Tibial nerve (tissue), 4 donors: ENCODE results near the gene PNMT. TPM values are rescaled to one million over a fixed set of nuclear protein-coding genes. Genes with fewer than 3 reads are reported as not detected.

Source experiments
- DNase-seq, 2 donors: peaks; one replicate each; pipeline ENCODE4 v3.0.0-alpha.2; 2019; ENCODE audit warnings: low spot score in 2 of 2
- H3K27ac ChIP-seq, 4 donors: fragments of 200-600 bp; sonication (generic) in 3 of 4; one replicate each; pipeline ENCODE4 v1.5.1; 2017 to 2019; ENCODE audit warnings: mild to moderate bottlenecking in 1 of 4
- H3K27me3 ChIP-seq, 2 donors: fragments of 200-600 bp; sonication (generic) in 1 of 2; one replicate each; pipeline versions ENCODE4 v1.5.1 to v1.6.0; 2017 to 2019
- H3K36me3 ChIP-seq, 3 donors: fragments of 200-600 bp; sonication (generic); one replicate each; pipeline ENCODE4 v1.5.1; 2018 to 2019
- H3K4me1 ChIP-seq, 4 donors: fragments of 200-600 bp; sonication (generic) in 3 of 4; one replicate each; pipeline ENCODE4 v1.5.1; 2017 to 2019
- H3K4me3 ChIP-seq, 4 donors: fragments of 200-600 bp; sonication (generic) in 3 of 4; one replicate each; pipeline ENCODE4 v1.5.1; 2017 to 2019; ENCODE audit warnings: mild to moderate bottlenecking in 1 of 4, moderate library complexity in 1 of 4
- H3K9me3 ChIP-seq, 4 donors: fragments of 200-600 bp; sonication (generic) in 3 of 4; one replicate each; pipeline ENCODE4 v1.5.1; 2017 to 2019
- CTCF ChIP-seq, 5 experiments: fragments of 200-600 bp in 3 of 5; fragments of 450-650 bp in 2 of 5; sonication (generic) in 3 of 5; IDR thresholded peaks; one replicate each; pipeline ENCODE4 v1.5.1; 2016 to 2019; ENCODE audit warnings: antibody characterized with exemption in 5 of 5, mild to moderate bottlenecking in 3 of 5, moderate library complexity in 2 of 5
- EP300 ChIP-seq, 2 donors: sonication (generic); formaldehyde crosslinking; IDR thresholded peaks; one replicate each; pipeline ENCODE4 v1.6.1; 2017; ENCODE audit warnings: antibody characterized with exemption in 2 of 2, mild to moderate bottlenecking in 1 of 2
- POLR2A ChIP-seq, 2 donors: fragments of 450-650 bp; IDR thresholded peaks; one replicate each; pipeline ENCODE4 v1.6.1; 2017; ENCODE audit warnings: antibody characterized with exemption in 2 of 2, mild to moderate bottlenecking in 2 of 2, moderate library complexity in 2 of 2
- WGBS, 2 donors: methylation state at CpG; one replicate each; pipeline ENCODE4 v1.1.5; 2018; 5-methylcytosine and 5-hydroxymethylcytosine counted together
- total RNA-seq, 4 donors: library from RNA; depleted of rRNA; stranded (reverse); fragments of >200 nt; gene quantifications; one replicate each; pipeline ENCODE4 v1.1.0, GENCODE V29; 2016

Gene PNMT
- total RNA-seq, 4 donors from 2014 or later: 2.4 to 19.6 (median 12.4) TPM

GRCh38 chr17:39716073-39716818 lies 48.0 kb downstream of the PNMT start:
- no peaks in the 10 kb centered on the region for H3K27me3 ChIP-seq
- peaks cover 0 to 100% (median 3%) of the 10 kb centered on the region in 3 donors for H3K36me3 ChIP-seq
- H3K27ac ChIP-seq: no peak overlapping the region
- H3K9me3 ChIP-seq: no peaks in the 10 kb centered on the region
- H3K4me1 ChIP-seq: no peaks in the 10 kb centered on the region
- H3K4me3 ChIP-seq: no peak overlapping the region
- TF ChIP-seq POLR2A (IDR thresholded peaks at IDR 0.05) (no peak), CTCF (IDR thresholded peaks at IDR 0.05) (no peak), EP300 (IDR thresholded peaks at IDR 0.05) (no peak)
- 72 to 78% methylated on average over 14 to 15 of the region's 15 CpGs for WGBS, 2 donors
- no peak for DNase-seq

- TF ChIP-seq POLR2A (IDR thresholded peaks at IDR 0.05) (no peak), CTCF (IDR thresholded peaks at IDR 0.05) (no peak), EP300 (IDR thresholded peaks at IDR 0.05) (no peak)
- WGBS, 2 donors: 69 to 81% methylated on average over 11 of the region's 11 CpGs
- no peaks in the 10 kb centered on the region for H3K4me1 ChIP-seq
- H3K27ac ChIP-seq: peak overlapping the region in 1 of 4 donors; percentile 36
- DNase-seq: no peak
- H3K9me3 ChIP-seq: no peaks in the 10 kb centered on the region
- peaks cover 0 to 100% (median 3%) of the 10 kb centered on the region in 3 donors for H3K36me3 ChIP-seq
- H3K4me3 ChIP-seq: no peak overlapping the region
- no peaks in the 10 kb centered on the region for H3K27me3 ChIP-seq
These were observed 48.8 kb downstream of the PNMT start for GRCh38 chr17:39716879-39717536.

- 78 to 84% methylated on average over 6 of the region's 6 CpGs for WGBS, 2 donors
- H3K4me3 ChIP-seq: no peak overlapping the region
- DNase-seq: no peak
- peaks cover 0 to 100% (median 3%) of the 10 kb centered on the region in 3 donors for H3K36me3 ChIP-seq
- TF ChIP-seq CTCF (IDR thresholded peaks at IDR 0.05) (no peak), EP300 (IDR thresholded peaks at IDR 0.05) (no peak), POLR2A (IDR thresholded peaks at IDR 0.05) (no peak)
- H3K4me1 ChIP-seq: no peaks in the 10 kb centered on the region
- no peaks in the 10 kb centered on the region for H3K9me3 ChIP-seq
- no peak overlapping the region for H3K27ac ChIP-seq
- no peaks in the 10 kb centered on the region for H3K27me3 ChIP-seq
These were observed 49.4 kb downstream of the PNMT start for GRCh38 chr17:39717660-39718059.

- 86 to 87% methylated on average over 7 of the region's 7 CpGs for WGBS, 2 donors
- DNase-seq: no peak
- H3K36me3 ChIP-seq: peaks cover 0 to 98% (median 3%) of the 10 kb centered on the region in 3 donors
These were observed 51.5 kb downstream of the PNMT start for GRCh38 chr17:39719563-39720355.

More at GRCh38 chr17:39719563-39720355, 51.5 kb downstream of the PNMT start:
- TF ChIP-seq CTCF (IDR thresholded peaks at IDR 0.05): no peak
- no peak for TF ChIP-seq POLR2A (IDR thresholded peaks at IDR 0.05)
- TF ChIP-seq EP300 (IDR thresholded peaks at IDR 0.05): no peak
- H3K4me1 ChIP-seq: no peaks in the 10 kb centered on the region
- no peak overlapping the region for H3K4me3 ChIP-seq
- H3K27me3 ChIP-seq: no peaks in the 10 kb centered on the region
- H3K27ac ChIP-seq: no peak overlapping the region
- H3K9me3 ChIP-seq: no peaks in the 10 kb centered on the region

Other genes with a start within 250 kb of the PNMT start
- 10 to 100 TPM; 17.0 to 30.4 (median 27.0) TPM for gene MED1, start 217.2 kb upstream of the PNMT start, total RNA-seq
- 10 to 100 TPM; 39.3 to 50.4 (median 40.7) TPM for gene CDK12, start 207.0 kb upstream of the PNMT start, total RNA-seq
- not detected for gene NEUROD2, start 60.5 kb upstream of the PNMT start, total RNA-seq
- 10 to 100 TPM; 10.4 to 20.4 (median 12.7) TPM for gene PPP1R1B, start 41.5 kb upstream of the PNMT start, total RNA-seq
- 100 to 1,000 TPM in 3 of 4 donors, 10 to 100 TPM in 1; 85.3 to 170 (median 108) TPM for gene STARD3, start 31.3 kb upstream of the PNMT start, total RNA-seq
- gene TCAP, start 3.1 kb upstream of the PNMT start, total RNA-seq: 1 to 10 TPM in 1 of 4 donors, under 1 TPM in 3; 0.30 to 5.5 (median 0.61) TPM
- 10 to 100 TPM; 10.9 to 16.5 (median 15.1) TPM for gene PGAP3, start 19.6 kb downstream of the PNMT start, total RNA-seq
- gene ERBB2, start 31.6 kb downstream of the PNMT start, total RNA-seq: 100 to 1,000 TPM; 101 to 131 (median 114) TPM
- gene MIEN1, start 62.1 kb downstream of the PNMT start, total RNA-seq: 10 to 100 TPM; 29.8 to 65.3 (median 43.5) TPM
- gene GRB7, start 69.5 kb downstream of the PNMT start, total RNA-seq: under 1 TPM in 3 of 4 donors, not detected in 1; 0.21 to 0.39 (median 0.30) TPM
- 1 to 10 TPM in 2 of 4 donors, under 1 TPM in 2; 0.30 to 1.9 (median 1.0) TPM for gene IKZF3, start 195.9 kb downstream of the PNMT start, total RNA-seq
- not detected for gene ZPBP2, start 199.7 kb downstream of the PNMT start, total RNA-seq